NOMO-1 treated with DMSO at 0.1 percent for 48 hours (cell line): ENCODE data around the gene ATAD3B.
"Not testable (repeated sequence)": the region's sequence is repeated elsewhere in the genome, so short reads cannot be mapped to it uniquely, and the experiment has no call there.

Experiments used
- DNase-seq: peaks from one replicate; lab custom pipeline; 2025; ENCODE audit not compliant: unreplicated experiment; lab: John Stamatoyannopoulos, UW

ATAD3B gene

GRCh38 chr1:1529936-1530335 is 58.4 kb downstream of the ATAD3B start:
- DNase-seq, result no peak

DNA sequence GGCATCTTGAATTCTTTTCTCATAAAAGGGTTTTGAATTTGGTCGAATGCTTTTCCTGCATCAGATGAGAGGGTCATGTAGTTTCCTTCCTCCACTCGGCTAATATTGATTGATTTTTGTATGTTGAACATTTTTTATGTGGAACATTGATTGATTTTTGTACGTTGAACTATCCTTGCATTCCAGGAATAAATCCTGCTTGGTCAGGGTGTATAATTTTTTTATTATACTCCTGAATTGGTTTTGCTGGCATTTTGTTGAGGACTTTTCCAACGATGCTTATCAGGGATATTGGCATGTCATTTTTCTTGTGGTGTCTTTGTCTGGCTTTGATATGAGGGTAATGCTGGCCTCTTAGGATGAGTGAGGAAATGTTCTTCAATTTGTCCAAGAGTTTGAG is 60.4 kb downstream of the ATAD3B start:
- peak; percentile 3 for DNase-seq

DNA sequence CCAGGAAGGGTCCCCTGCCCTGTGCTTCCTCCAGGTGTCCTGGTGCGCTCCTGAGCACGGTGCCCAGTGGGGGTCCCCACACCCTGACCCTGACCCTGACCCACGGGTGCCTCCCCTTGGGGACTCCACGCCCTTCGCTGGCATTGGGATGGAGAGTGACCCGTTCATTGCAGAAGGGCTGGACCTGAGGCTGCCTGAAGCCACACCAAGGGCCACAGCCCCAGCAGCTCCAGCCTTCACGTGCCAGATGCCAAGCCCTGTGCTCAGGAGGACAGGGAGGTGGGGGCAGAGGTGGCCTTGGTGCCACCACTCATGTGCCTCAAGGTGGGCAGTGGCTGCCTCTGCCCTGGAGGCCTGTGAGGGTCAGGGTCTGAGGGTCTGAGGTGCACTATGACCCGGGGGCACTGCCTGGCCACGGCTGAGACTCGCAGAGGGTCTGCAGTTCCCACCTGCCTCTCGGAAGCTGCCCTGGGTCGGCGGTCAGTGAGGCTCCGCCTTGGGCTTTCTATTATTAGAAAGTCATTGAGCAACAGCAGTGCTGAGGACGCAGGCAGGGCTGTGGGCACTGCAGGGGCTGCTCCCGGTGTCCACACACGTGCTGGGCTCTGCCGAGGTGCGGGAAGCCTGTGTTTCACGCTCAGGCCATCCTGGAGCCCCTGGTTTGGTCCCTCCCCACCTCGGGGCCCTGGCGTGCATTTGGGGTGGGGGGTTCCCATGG is 61.8 kb downstream of the ATAD3B start:
- not testable (repeated sequence) for DNase-seq

DNA sequence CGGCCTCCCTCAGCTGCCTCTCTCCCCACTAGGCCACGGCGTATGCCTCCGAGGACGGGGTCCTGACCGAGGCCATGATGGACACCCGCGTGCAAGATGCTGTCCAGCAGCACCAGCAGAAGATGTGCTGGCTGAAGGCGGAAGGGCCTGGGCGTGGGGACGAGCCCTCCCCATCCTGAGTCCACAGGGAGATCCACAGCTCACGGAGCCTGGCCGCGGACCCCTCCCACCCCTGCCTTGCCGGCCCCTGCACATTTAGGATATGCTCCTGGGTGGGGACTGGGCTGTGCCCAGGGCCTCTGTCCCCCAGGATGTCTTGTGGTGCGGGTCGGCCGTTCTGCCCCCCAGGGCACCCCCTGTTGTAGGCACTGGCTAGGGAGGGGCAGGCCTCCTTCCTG is 62.3 kb downstream of the ATAD3B start:
- not testable (repeated sequence) for DNase-seq

- DNase-seq, result no peak
Observed at GRCh38 chr1:1534401-1535154, 63.0 kb downstream of the ATAD3B start.

- DNase-seq, result no peak
Observed at GRCh38 chr1:1535201-1536018, 63.8 kb downstream of the ATAD3B start.

DNA sequence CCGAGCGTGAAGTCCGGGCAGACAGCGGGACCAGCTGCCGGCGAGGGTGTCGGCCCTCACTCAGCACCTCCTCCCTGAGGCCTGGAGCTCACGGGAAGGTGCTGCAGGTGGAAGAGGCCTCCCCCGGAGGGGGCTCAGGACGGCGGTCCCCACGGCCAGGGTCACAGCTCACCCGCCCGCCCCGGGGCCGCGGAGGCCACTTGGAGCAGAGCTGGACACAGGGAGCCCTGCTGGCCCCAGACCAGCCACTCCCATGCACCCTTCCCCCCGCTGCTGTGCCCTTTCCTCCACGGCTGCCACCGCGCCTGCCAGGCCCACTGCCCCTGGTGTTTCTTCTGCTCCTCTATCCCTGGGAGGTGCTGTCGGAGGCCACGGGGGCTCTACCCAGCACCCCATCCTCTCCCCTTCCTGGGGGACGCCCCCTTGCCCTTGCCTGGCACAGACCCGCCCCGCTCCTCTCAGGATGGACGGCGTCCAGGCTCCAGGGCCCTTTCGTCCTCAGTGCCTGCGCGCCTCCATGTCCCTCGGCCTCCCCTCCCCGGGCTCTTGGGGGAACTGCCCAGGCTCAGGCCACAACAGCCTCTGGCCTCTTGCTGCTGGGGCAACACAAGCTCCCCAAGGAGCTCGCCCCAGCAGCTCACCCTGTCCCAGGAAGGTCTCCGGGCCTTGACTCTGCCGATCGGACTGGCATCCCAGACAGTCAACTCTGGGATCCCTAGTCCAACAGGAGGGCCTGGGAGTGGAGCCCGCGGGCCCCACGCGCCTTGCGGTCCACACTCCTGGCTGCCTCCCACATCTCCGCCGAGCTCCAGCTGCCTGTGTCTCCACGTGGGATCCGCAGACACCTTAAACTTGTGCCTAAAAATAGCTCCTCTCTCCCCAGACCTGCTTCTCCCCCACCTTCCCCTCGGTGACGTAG is 64.7 kb downstream of the ATAD3B start:
- DNase-seq, result no peak

DNA sequence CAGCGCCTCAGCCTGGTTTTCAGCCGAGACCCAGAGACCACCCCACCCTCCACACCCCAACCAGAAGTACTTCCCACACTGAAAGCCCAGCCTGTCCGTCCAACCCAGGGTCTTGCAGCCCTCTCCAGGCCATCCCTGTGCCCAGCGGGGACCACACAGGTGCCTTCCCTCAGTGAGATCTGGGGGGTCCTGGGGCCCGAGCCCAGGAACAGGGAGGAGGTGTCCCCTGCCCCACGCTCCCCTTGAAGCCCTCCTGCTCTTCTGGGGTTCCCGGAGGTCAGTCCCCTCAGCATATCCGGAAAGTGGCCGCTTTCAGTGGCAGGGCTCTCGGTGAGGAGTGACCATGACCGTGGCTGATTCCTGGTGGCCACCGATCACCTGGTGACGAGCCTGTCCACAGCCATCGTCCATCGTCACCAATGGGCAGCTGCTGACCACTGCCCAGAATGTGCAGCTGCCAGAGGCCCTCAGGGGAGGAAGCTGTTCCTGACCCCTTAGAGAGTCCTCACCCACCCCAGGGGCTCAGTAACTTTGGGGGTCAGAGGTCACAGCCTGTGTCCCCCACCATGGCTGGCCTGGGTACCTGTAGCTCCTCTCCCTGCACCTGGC is 65.5 kb downstream of the ATAD3B start:
- DNase-seq, result no peak

GRCh38 chr1:1537626-1538250 is 66.2 kb downstream of the ATAD3B start:
- DNase-seq, result no peak

DNA sequence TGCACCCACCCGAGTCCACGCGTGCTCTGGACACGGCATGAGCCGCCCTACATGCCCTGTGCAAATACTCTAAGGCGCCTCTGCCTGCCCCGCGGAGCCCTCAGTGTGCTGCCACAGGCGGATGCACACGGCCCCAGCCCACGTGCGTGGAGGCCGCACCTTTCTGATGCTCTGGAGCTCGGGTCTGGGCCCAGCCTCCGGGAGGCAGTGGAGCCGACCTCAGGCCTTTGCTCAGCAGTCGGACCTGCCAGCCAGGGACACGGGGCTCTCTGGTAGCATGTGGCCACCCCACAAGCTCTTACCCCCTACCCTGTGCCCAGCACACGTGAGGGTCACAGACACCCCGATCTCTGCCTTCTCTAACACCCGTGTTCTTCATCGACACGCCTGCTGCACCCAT is 66.8 kb downstream of the ATAD3B start:
- no peak for DNase-seq

- DNase-seq, result no peak
Observed at GRCh38 chr1:1538989-1539309, 67.4 kb downstream of the ATAD3B start.

DNA sequence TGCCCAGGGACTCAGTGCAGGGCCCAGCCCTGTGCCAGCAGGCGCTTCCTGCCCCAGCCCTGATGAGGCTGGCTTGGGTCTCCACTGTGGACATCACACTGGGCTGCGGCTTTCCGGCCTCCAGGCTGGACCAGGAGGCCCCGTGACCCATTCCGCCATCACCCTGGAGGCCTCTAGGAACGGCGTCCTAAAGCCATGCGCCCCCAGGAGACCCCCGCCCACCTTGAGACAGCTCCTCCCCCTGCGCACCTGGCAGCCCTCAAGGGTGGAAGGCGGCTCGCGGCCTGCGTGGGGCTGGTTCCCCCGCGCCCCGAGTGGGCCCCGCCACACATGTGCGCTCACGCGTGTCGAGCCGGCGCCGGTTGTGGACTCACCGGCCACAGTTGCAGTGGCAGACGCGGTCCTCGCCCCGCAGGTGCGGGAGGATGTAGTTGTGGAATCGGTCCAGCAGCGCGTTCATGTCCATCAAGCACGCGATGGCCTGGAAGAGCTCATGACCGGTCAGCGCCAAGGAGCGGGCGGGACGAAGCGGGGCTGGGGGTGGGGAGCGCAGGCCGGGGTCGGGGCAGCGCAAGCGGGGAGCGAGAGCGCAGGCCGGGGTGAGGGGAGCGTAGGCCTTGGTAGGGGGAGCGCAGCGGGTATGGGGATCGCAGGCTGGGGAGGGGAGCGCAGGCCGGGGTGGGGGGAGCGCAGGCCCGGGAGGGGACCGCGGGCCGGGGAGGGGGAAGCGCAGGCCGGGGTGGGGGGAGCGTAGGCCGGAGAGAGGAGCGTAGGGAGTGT is 67.9 kb downstream of the ATAD3B start:
- no peak for DNase-seq

DNA sequence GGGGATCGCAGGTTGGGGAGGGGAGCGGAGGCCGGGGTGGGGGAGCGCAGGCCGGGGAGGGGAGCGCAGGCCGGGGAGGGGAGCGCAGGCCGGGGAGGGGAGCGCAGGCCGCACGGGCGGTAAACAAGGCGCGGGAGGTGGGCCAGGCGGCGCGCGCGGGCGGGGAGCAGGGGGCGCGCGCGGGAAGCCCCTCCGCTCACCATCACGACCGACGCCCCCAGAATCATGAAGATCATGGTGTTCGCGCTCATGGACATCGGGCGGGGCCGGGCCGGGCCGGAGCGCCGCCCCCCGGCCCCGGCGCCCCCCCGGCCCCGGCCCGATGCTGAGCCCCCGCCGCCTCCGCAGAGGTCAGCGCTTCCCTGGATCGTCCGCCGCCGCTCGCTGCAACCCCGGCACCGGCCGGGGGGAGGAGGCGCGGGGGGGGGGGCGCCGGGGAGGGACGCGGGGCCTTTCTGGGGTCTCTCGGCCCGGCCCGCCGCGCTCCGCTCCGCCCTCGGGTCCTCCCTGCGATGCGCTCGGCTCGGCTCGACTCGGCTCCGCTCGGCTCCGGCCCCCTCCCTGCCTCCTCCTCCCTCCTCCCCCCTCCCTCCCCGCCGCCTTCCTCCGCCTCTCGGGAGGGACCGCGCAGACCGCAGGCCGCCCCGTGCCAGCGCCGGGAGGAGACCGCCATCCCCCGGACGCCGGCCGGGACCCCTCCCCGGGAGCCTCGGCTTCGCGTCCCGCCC is 68.7 kb downstream of the ATAD3B start, which contains the start of gene TMEM240:
Gene TMEM240, minus strand, starts transcription at position 535 of the 728 bp plus-strand sequence. Its CDS starts 278 bp downstream, at position 257.
- DNase-seq, result no peak

- DNase-seq, result no peak
Observed at GRCh38 chr1:1540818-1541628, 69.5 kb downstream of the ATAD3B start.

- DNase-seq, result no peak
Observed at GRCh38 chr1:1541956-1542765, 70.6 kb downstream of the ATAD3B start.

DNA sequence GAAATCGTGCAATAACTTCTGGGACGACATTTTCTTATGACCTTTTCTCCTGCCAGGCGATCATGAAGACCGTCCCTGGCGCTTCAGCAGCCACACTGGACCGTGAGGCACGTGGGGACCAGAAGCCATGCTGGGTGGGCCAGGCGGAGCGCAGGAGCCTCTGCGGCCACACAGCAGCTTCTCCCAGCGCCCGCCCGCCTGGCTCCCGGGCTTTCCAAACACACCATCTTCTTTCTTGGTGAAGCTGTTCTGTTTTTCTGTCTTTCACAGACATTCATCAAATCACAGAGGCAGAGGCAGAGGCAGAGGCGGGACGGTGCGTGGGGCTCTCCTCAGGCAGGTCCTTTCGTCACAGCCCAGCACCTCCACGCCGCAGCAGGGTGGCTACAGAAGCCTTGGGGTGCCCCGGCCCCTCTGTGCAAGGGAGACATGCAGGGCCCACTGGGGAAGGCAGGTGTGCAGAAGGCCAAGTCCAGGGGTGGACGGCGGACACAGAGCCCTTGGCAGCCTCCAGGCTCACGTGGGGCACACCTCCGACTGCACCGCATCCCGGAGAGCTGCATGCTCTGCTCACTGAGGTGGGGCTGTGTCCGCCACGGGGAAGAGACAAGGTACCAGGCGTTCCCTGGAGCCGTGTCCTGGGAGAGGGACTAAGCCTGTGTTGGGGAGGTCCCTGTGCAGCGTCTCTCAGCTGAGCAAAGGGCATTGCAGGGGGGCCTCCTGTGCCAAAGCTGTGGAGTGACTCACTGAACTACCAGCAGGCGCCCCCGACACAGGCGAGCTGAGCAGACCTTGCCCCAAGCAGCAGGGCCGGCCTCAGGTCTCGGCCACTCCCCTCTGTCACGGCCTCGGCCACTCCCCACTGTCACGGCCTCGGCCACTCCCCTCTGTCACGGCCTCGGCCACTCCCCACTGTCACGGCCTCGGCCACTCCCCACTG is 71.5 kb downstream of the ATAD3B start:
- no peak for DNase-seq
